Keratinocyte (primary cell): ENCODE measurements around the gene CD27.
"Not testable (repeated sequence)": the region's sequence is repeated elsewhere in the genome, so short reads cannot be mapped to it uniquely, and the experiment has no call there.

ENCODE experiments used
- CTCF ChIP-seq, 3 experiments: IDR thresholded peaks in 1 of 3; conservative IDR thresholded peaks in 1 of 3; optimal IDR thresholded peaks in 1 of 3; 2 replicates in 2 of 3; 3 replicates in 1 of 3; pipeline versions ENCODE3 to v1.5.1; 2011; ENCODE audit warnings: low read length in 3 of 3, mild to moderate bottlenecking in 3 of 3, moderate library complexity in 2 of 3, control low read depth in 1 of 3, inconsistent platforms in 1 of 3; ENCODE audit not compliant: insufficient read depth in 2 of 3; ENCODE audit errors: extremely low read depth in 1 of 3
- EZH2 ChIP-seq: IDR thresholded peaks from one replicate; pipeline ENCODE4 v1.6.1; 2012; ENCODE audit warnings: inconsistent platforms, mild to moderate bottlenecking, low read length, moderate library complexity

GRCh38 chr12:6427796-6428195 lies 17.0 kb upstream of the CD27 start:
- TF ChIP-seq CTCF (optimal IDR thresholded peaks at IDR 0.05 in 1 of 3, IDR thresholded peaks at IDR 0.05 in 1 of 3, conservative IDR thresholded peaks at IDR 0.05 in 1 of 3; ENCODE audit: extremely low read depth in 1 of 3, insufficient read depth in 2 of 3, low read length in 3 of 3); EZH2: not testable (repeated sequence)
